Activated CD4-positive, alpha-beta T cell treated with anti-CD3 and anti-CD28 coated beads, Interleukin-2, amount 10 ng/mL, durations not matched to agents 24 days and 14 days (primary cell): Measurements from ENCODE around the gene DND1. TPM values are rescaled to one million over a fixed set of nuclear protein-coding genes. Genes with fewer than 3 reads are reported as not detected.
"Not testable (repeated sequence)": the region's sequence is repeated elsewhere in the genome, so short reads cannot be mapped to it uniquely, and the experiment has no call there.

ENCODE experiments used
- DNase-seq: peaks from one replicate; pipeline ENCODE4 v3.0.0; 2022
- H3K27ac Mint-ChIP-seq: one replicate; pipeline ENCODE4 v1.8.0; 2022; ENCODE audit warnings: mild to moderate bottlenecking, mixed read lengths
- H3K27me3 Mint-ChIP-seq: one replicate; pipeline ENCODE4 v1.8.0; 2022; ENCODE audit warnings: mixed read lengths
- H3K36me3 Mint-ChIP-seq: one replicate; pipeline ENCODE4 v1.8.0; 2022; ENCODE audit warnings: low read depth, mild to moderate bottlenecking, mixed read lengths
- H3K4me1 Mint-ChIP-seq: one replicate; pipeline ENCODE4 v1.8.0; 2021; ENCODE audit warnings: mixed read lengths
- H3K4me3 Mint-ChIP-seq: one replicate; pipeline ENCODE4 v1.8.0; 2022; ENCODE audit warnings: mild to moderate bottlenecking, moderate library complexity, mixed read lengths
- H3K9me3 Mint-ChIP-seq: one replicate; pipeline ENCODE4 v1.8.0; 2021; ENCODE audit warnings: mixed read lengths
- intact Hi-C: fragments of 100-400 bp; cut with micrococcal nuclease; formaldehyde crosslinking; loops from one replicate; pipeline ENCODE4 v1.15.1; 2023
- total RNA-seq: library from RNA; stranded (reverse); gene quantifications from 2 replicates; pipeline ENCODE4 v1.2.3, GENCODE V29; 2022

DND1 gene
- 2.8 and 3.8 TPM in 2 replicates for total RNA-seq

DNA sequence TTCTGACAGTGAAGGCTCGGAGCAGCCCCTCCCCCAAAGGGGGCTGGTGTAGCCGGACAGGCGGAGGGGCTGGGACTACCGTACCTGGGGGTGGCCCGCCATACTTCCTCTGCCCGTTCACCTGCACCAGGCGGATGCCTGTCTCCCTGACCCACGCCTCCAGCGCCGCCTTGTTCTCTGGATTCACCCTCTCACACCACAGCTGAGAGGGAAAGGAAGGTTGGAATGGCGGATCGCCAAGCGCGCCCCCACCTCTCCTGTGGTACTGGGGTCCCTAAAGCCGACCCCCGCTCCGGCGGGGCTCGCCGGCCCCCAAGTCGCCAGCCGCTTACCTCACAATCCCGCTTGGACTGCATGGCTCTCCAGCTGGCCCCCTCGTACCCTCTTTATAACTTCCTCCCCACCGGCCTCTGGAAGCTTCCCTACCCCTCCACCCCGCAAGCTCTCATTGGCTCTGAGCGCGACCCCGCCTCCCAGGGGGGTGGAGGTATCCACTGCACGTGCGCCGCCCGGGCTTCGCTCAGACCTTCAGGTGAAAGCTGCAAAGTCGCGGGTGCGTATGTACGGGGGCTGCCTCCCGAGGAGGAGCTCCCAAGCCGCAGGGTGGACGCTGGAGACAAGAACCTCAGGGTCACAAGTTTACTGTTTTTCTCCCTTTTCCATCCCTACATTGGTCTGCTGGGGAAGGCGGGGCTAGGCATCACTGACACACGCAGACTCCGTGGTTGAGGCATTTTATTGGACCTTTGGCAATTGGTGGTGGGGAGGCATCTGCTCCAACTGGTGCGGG, at the start of gene DND1:
TSS of gene DND1 (minus strand) at position 390 of the 790 bp plus-strand sequence. CDS start at position 356, 34 bp downstream.
- no peak for DNase-seq
- H3K4me1 Mint-ChIP-seq: peaks cover 8% of the 10 kb centered on the region
- H3K27ac Mint-ChIP-seq: no peak within 1 kb of the TSS
- intact Hi-C loops: no loop called here
- H3K36me3 Mint-ChIP-seq: peaks cover 74% of the 10 kb centered on the region
- no peaks in the 10 kb centered on the region for H3K27me3 Mint-ChIP-seq
- no peak within 1 kb of the TSS for H3K4me3 Mint-ChIP-seq
- H3K9me3 Mint-ChIP-seq: no peaks in the 10 kb centered on the region

- H3K4me3 Mint-ChIP-seq, DNase-seq, H3K4me1 Mint-ChIP-seq, H3K36me3 Mint-ChIP-seq, H3K9me3 Mint-ChIP-seq, H3K27ac Mint-ChIP-seq: not testable (repeated sequence)
- intact Hi-C loops: loop anchor here (2.0 kb wide), 1 partner anchor 359 kb away; no protein-coding TSS in a partner anchor
- H3K27me3 Mint-ChIP-seq: peaks cover 20% of the 10 kb centered on the region
Measured at GRCh38 chr5:140721395-140721794, 48.0 kb upstream of the DND1 start.

GRCh38 chr5:140720738-140721137, 47.4 kb upstream of the DND1 start:
- intact Hi-C loops: loop anchor here (2.0 kb wide), 1 partner anchor 358 kb away; no protein-coding TSS in a partner anchor
- not testable (repeated sequence) for H3K27ac Mint-ChIP-seq, H3K36me3 Mint-ChIP-seq, DNase-seq, H3K4me1 Mint-ChIP-seq, H3K4me3 Mint-ChIP-seq, H3K9me3 Mint-ChIP-seq
- peaks cover 16% of the 10 kb centered on the region for H3K27me3 Mint-ChIP-seq

GRCh38 chr5:140718266-140718592, 44.9 kb upstream of the DND1 start:
- H3K4me1 Mint-ChIP-seq: peaks cover 4% of the 10 kb centered on the region
- no peak for DNase-seq
- H3K9me3 Mint-ChIP-seq: no peaks in the 10 kb centered on the region
- H3K27ac Mint-ChIP-seq: no peak overlapping the region
- no peaks in the 10 kb centered on the region for H3K36me3 Mint-ChIP-seq
- intact Hi-C loops: no loop called here
- peak overlapping the region; percentile 40 for H3K4me3 Mint-ChIP-seq
- peaks cover 16% of the 10 kb centered on the region for H3K27me3 Mint-ChIP-seq

DNA sequence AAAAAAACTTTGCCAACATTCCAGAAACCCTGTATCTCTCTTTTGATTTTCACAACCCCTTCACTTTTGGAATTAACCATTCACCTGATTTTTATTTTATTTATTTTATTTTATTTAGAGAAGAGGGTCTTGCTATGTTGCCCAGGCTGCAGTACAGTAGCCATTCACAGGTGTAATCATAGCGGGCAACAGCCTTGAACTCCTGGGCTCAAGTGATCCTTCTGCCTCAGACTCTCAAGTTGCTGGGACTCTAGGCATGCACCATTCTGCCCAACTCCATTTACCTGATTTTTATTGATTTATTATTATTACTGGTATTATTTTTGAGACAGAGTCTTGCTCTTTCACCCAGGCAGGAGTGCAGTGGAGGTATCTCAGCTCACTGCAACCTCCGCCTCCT, 42.9 kb upstream of the DND1 start:
- H3K36me3 Mint-ChIP-seq, H3K4me3 Mint-ChIP-seq, H3K27me3 Mint-ChIP-seq, H3K9me3 Mint-ChIP-seq, DNase-seq, H3K27ac Mint-ChIP-seq, intact Hi-C loops: not testable (repeated sequence)
- H3K4me1 Mint-ChIP-seq: peaks cover 12% of the 10 kb centered on the region

DNA sequence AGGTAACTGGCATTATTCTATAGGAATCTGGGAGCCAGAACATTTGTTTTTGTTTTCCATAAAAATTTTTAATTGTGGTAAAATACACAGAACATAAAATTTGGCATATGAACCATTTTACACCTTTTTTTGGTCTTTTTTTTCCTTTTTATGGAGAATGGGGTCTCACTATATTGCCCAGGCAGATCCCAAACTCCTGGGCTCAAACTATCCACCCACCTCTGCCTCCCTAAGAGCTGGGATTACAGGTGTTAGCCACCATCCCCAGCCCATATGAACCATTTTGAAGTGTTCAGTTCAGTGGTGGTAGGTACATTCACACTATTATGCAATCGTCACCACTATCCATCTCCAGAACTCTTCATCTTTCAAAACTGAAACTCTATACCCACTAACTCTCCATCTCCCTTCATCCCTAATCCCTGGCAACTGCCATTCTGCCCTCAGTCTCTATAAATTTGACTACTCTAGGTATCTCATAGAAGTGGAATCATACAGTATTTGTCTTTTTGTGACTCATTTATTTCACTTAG, 40.3 kb upstream of the DND1 start:
- DNase-seq: no peak
- intact Hi-C loops: loop anchor here (5.0 kb wide), 2 partner anchors 161 to 411 kb away; partner anchors contain the start of gene PFDN1
- Mint-ChIP-seq H3K4me1 (peaks cover 20% of the 10 kb centered on the region), H3K36me3 (peaks cover 3% of the 10 kb centered on the region), H3K9me3 (no peaks in the 10 kb centered on the region), H3K27ac (no peak overlapping the region), H3K27me3 (peaks cover 8% of the 10 kb centered on the region), H3K4me3 (no peak overlapping the region)

DNA sequence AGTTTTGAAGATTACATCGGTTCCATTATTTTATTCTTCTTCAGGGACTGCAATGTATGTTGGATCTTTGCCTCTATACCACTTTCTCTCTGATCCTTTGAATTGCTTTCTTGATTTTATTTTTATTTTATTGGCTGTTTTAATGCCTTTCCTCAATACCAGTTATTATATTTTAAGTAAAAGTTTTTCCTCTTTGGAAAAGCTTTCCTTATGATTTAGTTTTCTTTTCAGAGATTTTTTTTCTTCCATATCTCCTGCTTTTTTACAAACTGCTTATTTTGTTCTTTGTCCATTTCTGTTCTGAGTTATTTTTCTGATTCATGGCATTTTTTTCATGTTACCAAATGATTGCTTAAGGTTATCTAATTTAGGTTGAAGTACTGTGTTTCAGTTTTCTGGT, 38.4 kb upstream of the DND1 start:
- Mint-ChIP-seq H3K4me3 (peak overlapping the region; percentile 90), H3K27ac (no peak overlapping the region), H3K9me3 (no peaks in the 10 kb centered on the region), H3K27me3 (peaks cover 8% of the 10 kb centered on the region), H3K36me3 (peaks cover 11% of the 10 kb centered on the region), H3K4me1 (peaks cover 20% of the 10 kb centered on the region)
- intact Hi-C loops: loop anchor here (1.0 to 5.0 kb wide), 5 partner anchors 11 to 409 kb away; partner anchors contain the start of genes ANKHD1, PFDN1 and ZMAT2
- no peak for DNase-seq

DNA sequence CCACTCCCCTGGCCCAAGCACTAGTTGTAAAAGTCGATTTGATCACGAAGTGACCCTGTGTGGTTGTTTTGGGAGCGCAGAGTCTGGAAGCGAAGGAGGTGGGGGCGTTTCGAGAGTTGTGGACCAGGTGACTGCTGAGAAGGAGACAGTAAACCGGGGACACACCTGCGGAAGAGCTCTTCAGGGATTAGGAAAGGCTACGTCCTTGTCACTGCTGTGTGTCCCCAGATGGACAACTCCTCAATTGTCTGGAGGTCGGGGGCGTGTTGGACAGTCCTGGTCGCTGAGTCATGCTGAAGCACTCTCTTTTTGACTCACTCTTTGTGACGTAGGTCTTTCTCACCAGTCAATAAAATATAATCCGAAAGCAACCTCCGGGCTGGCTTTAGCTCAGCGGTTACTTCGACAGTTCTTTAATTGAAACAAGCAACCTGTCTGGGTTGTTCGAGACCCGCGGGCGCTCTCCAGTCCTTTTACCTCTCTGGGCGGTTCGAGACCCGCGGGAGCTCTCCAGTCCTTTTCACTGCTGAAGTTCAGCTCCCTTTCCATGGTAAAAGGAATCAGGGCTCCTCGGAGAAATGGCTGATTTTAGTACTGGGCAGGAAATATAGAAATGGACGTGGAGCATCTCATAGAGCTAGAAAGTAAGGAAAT, 37.6 kb upstream of the DND1 start:
- H3K27ac Mint-ChIP-seq: peak overlapping the region; percentile 96
- peak overlapping the region; percentile 90 for H3K4me3 Mint-ChIP-seq
- intact Hi-C loops: loop anchor here (1.0 to 5.0 kb wide), 5 partner anchors 11 to 409 kb away; partner anchors contain the start of genes ANKHD1, PFDN1 and ZMAT2
- peaks cover 20% of the 10 kb centered on the region for H3K4me1 Mint-ChIP-seq
- H3K36me3 Mint-ChIP-seq: peaks cover 18% of the 10 kb centered on the region
- no peaks in the 10 kb centered on the region for H3K9me3 Mint-ChIP-seq
- peak; percentile 97 for DNase-seq
- H3K27me3 Mint-ChIP-seq: peaks cover 8% of the 10 kb centered on the region

DNA sequence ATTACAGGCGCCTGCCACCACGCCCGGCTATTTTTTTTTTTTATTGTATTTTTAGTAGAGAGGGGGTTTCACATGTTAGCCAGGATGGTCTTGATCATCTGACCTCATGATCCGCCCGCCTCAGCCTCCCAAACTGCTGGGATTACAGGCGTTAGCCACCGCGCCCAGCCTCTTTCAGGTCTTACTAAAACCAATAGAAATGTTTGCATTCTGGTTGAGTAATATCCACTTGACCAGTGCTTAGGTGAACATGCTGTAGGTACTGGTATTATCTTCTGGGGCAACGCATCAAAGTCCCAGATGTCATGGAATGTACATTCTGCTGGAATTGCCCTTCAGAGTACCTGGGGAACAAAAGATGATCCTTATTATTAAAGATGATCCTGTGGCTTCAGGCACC, 35.4 kb upstream of the DND1 start:
- Mint-ChIP-seq H3K36me3 (peaks cover 34% of the 10 kb centered on the region), H3K4me1 (peaks cover 19% of the 10 kb centered on the region)
- intact Hi-C loops: loop anchor here (10.0 kb wide), 1 partner anchor 594 kb away; the partner anchor contains the start of gene PURA
- not testable (repeated sequence) for H3K4me3 Mint-ChIP-seq, H3K9me3 Mint-ChIP-seq, DNase-seq, H3K27ac Mint-ChIP-seq, H3K27me3 Mint-ChIP-seq

DNA sequence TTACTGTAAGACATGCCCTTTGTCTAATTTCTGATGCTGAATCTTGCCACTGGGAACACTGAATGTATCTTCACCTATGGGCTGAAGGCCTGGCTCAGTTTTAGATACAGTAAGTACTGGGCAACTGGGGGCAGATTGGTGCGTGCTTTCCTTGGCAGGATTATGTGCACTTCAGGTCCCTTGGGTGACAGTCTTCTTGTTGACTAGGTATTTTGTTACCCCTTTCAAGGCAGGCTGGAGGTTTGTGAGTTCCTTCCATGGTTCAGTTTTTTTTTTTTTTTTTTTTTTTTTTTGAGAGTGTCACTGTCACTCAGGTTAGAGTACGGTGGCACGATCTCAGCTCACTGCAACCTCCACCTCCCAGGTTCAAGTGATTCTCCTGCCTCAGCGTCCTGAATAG, 34.4 kb upstream of the DND1 start:
- H3K27ac Mint-ChIP-seq: no peak overlapping the region

GRCh38 chr5:140700177-140701144, 27.1 kb upstream of the DND1 start, which contains the start of gene ZMAT2:
TSS of gene ZMAT2 (plus strand) at chr5:140700447. CDS start at chr5:140700461, 14 bp downstream.
- peak; percentile 98 for DNase-seq
- intact Hi-C loops: loop anchor here (1.0 to 10.0 kb wide), 6 partner anchors 9 to 586 kb away; partner anchors contain the start of genes APBB3, HARS1, HARS2 and IK
- peak within 1 kb of the TSS; percentile 99 for H3K4me3 Mint-ChIP-seq
- peak within 1 kb of the TSS; percentile 96 for H3K27ac Mint-ChIP-seq
- peaks cover 24% of the 10 kb centered on the region for H3K4me1 Mint-ChIP-seq
- H3K27me3 Mint-ChIP-seq: no peaks in the 10 kb centered on the region
- H3K9me3 Mint-ChIP-seq: no peaks in the 10 kb centered on the region
- peaks cover 77% of the 10 kb centered on the region for H3K36me3 Mint-ChIP-seq

More for the DNA sequence above, 34.4 kb upstream of the DND1 start:
- peaks cover 15% of the 10 kb centered on the region for H3K4me1 Mint-ChIP-seq
- no peak for DNase-seq
- H3K36me3 Mint-ChIP-seq: peaks cover 41% of the 10 kb centered on the region
- intact Hi-C loops: loop anchor here (10.0 kb wide), 1 partner anchor 593 kb away; the partner anchor contains the start of gene PURA
- H3K27me3 Mint-ChIP-seq: peaks cover 3% of the 10 kb centered on the region
- no peaks in the 10 kb centered on the region for H3K9me3 Mint-ChIP-seq
- no peak overlapping the region for H3K4me3 Mint-ChIP-seq

DNA sequence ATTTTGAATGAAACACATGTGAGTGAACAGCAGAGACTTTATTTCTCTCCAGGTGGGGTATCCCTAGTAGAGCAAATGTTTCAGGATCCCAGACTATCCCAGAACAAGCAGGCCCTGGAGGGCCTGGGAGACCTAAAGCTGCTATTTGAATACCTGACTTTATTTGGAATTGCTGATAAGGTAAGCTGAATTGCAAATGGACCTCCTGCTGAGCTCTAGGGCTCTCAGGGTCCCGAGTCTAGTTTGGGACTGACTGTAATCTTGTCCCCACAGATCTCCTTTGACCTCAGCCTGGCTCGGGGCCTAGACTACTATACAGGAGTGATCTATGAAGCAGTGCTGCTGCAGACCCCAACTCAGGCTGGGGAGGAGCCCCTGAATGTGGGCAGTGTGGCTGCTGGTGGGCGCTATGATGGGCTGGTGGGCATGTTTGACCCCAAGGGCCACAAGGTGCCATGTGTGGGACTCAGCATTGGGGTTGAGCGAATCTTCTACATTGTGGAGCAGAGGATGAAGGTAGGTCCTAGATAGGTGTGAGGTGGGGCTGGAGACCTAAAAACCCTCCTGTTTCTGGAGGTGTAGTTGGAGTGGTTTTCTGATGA, 23.6 kb upstream of the DND1 start:
- Mint-ChIP-seq H3K9me3 (no peaks in the 10 kb centered on the region), H3K27ac (no peak overlapping the region), H3K4me3 (no peak overlapping the region), H3K27me3 (no peaks in the 10 kb centered on the region), H3K4me1 (peaks cover 31% of the 10 kb centered on the region), H3K36me3 (peaks cover 68% of the 10 kb centered on the region)
- DNase-seq: no peak
- intact Hi-C loops: no loop called here
